SK-N-SH (cell line): ENCODE data around the gene JAZF1.

Experiments
- CTCF ChIP-seq: fragments of 200-600 bp; sonication (generic); IDR thresholded peaks from 2 replicates; pipeline ENCODE4 v1.6.1; 2017; ENCODE audit warnings: antibody characterized with exemption, mild to moderate bottlenecking, moderate library complexity
- EP300 ChIP-seq, 2 experiments: IDR thresholded peaks; 2 replicates each; pipeline versions ENCODE4 v1.4.0 to v1.6.1; 2012; ENCODE audit warnings: borderline replicate concordance in 1 of 2, low read depth in 1 of 2, low read length in 1 of 2
- NRF1 ChIP-seq: IDR thresholded peaks from 2 replicates; pipeline ENCODE4 v1.6.1; 2012; ENCODE audit warnings: low read depth, mild to moderate bottlenecking, low read length
- REST ChIP-seq: IDR thresholded peaks from 2 replicates; pipeline ENCODE4 v1.6.1; 2012; ENCODE audit warnings: mild to moderate bottlenecking, low read depth, low read length, moderate library complexity
- TAF1 ChIP-seq: IDR thresholded peaks from 2 replicates; pipeline ENCODE4 v1.6.1; 2012; ENCODE audit warnings: low read depth, mild to moderate bottlenecking, low read length, moderate library complexity, borderline replicate concordance

DNA sequence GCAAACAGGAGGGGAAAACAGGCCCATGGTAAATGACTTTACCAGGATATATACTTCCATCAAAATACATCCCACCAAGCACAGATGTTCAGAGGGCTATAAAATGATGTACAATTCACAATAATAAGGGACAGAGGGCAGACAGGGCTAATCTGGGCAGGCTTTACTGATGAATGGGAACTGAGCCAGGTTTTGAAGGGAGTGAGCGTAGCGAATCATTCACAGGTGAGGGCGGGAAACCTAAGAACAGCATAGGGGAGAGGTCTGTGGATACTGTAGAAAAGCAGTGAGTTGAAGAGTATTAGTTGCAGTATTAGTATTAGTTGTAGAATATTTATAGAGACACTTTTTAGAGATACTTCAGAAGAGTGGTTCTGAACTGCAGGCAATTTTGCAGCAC is 180.8 kb downstream of the JAZF1 start:
- TF ChIP-seq REST (no peak), CTCF (no peak), EP300 (IDR thresholded peaks at IDR 0.05; ENCODE audit: borderline replicate concordance in 1 of 2, low read depth in 1 of 2, low read length in 1 of 2) (no peak), TAF1 (no peak), NRF1 (no peak)
